Measurements from ENCODE around the gene IL17C. TPM values are rescaled to one million over a fixed set of nuclear protein-coding genes. Genes with fewer than 3 reads are reported as not detected.

The IL17C gene
- total RNA-seq, 1 experiment from 2014 or later: 0.28 TPM

- H3K4me3 ChIP-seq (ENCODE audit: low read depth, low read length, poor library complexity, severe bottlenecking): no peak overlapping the region
- no peaks in the 10 kb centered on the region for H3K36me3 ChIP-seq (ENCODE audit: insufficient read depth, low read length, poor library complexity, severe bottlenecking)
- intact Hi-C loops (cut with micrococcal nuclease; ENCODE audit: unreplicated experiment): no loop called here
- no peak overlapping the region for H3K27ac ChIP-seq (ENCODE audit: low read depth, low read length, poor library complexity, severe bottlenecking)
- no peaks in the 10 kb centered on the region for H3K4me1 ChIP-seq (ENCODE audit: insufficient read depth, low read length, poor library complexity, severe bottlenecking)
- TF ChIP-seq EZH2 (IDR thresholded peaks at IDR 0.05; ENCODE audit: borderline replicate concordance, low read depth, low read length, poor library complexity, severe bottlenecking): no peak
- TF ChIP-seq CTCF (conservative IDR thresholded peaks at IDR 0.05; ENCODE audit: low read depth, low read length): no peak
- H3K9me3 ChIP-seq (ENCODE audit: low read depth, low read length, poor library complexity, severe bottlenecking): no peaks in the 10 kb centered on the region
- H3K27me3 ChIP-seq (replicated peaks; ENCODE audit: insufficient read depth, low read depth, low read length, poor library complexity): peaks cover 22% of the 10 kb centered on the region
- DNase-seq (ENCODE audit: low spot score): no peak
- no TSS peak for BruUV-seq (replicated peaks)
- ChIA-PET POLR2A (ENCODE audit: low non-redundant PET) (no interaction called here), CTCF (no interaction called here)
Observed at GRCh38 chr16:88640498-88641247, 2.3 kb downstream of the IL17C start.

GRCh38 chr16:88642881-88643643 lies 4.7 kb downstream of the IL17C start:
- no peaks in the 10 kb centered on the region for H3K4me1 ChIP-seq (ENCODE audit: insufficient read depth, low read length, poor library complexity, severe bottlenecking)
- intact Hi-C loops (cut with micrococcal nuclease; ENCODE audit: unreplicated experiment): no loop called here
- no TSS peak for BruUV-seq (replicated peaks)
- H3K9me3 ChIP-seq (ENCODE audit: low read depth, low read length, poor library complexity, severe bottlenecking): no peaks in the 10 kb centered on the region
- DNase-seq (ENCODE audit: low spot score): no peak
- POLR2A ChIA-PET (ENCODE audit: low non-redundant PET): no interaction called here
- peaks cover 22% of the 10 kb centered on the region for H3K27me3 ChIP-seq (replicated peaks; ENCODE audit: insufficient read depth, low read depth, low read length, poor library complexity)
- H3K36me3 ChIP-seq (ENCODE audit: insufficient read depth, low read length, poor library complexity, severe bottlenecking): no peaks in the 10 kb centered on the region
- H3K4me3 ChIP-seq (ENCODE audit: low read depth, low read length, poor library complexity, severe bottlenecking): no peak overlapping the region
- CTCF ChIA-PET: no interaction called here
- H3K27ac ChIP-seq (ENCODE audit: low read depth, low read length, poor library complexity, severe bottlenecking): no peak overlapping the region
- TF ChIP-seq EZH2 (IDR thresholded peaks at IDR 0.05; ENCODE audit: borderline replicate concordance, low read depth, low read length, poor library complexity, severe bottlenecking) (no peak), CTCF (conservative IDR thresholded peaks at IDR 0.05; ENCODE audit: low read depth, low read length) (no peak)

GRCh38 chr16:88643644-88643932 lies 5.2 kb downstream of the IL17C start:
- peaks cover 19% of the 10 kb centered on the region for H3K27me3 ChIP-seq (replicated peaks; ENCODE audit: insufficient read depth, low read depth, low read length, poor library complexity)
- H3K9me3 ChIP-seq (ENCODE audit: low read depth, low read length, poor library complexity, severe bottlenecking): no peaks in the 10 kb centered on the region
- DNase-seq (ENCODE audit: low spot score): no peak
- CTCF ChIA-PET: no interaction called here
- no peaks in the 10 kb centered on the region for H3K4me1 ChIP-seq (ENCODE audit: insufficient read depth, low read length, poor library complexity, severe bottlenecking)
- POLR2A ChIA-PET (ENCODE audit: low non-redundant PET): no interaction called here
- H3K27ac ChIP-seq (ENCODE audit: low read depth, low read length, poor library complexity, severe bottlenecking): no peak overlapping the region
- no TSS peak for BruUV-seq (replicated peaks)
- intact Hi-C loops (cut with micrococcal nuclease; ENCODE audit: unreplicated experiment): no loop called here
- TF ChIP-seq EZH2 (IDR thresholded peaks at IDR 0.05; ENCODE audit: borderline replicate concordance, low read depth, low read length, poor library complexity, severe bottlenecking): no peak
- TF ChIP-seq CTCF (conservative IDR thresholded peaks at IDR 0.05; ENCODE audit: low read depth, low read length): no peak
- no peaks in the 10 kb centered on the region for H3K36me3 ChIP-seq (ENCODE audit: insufficient read depth, low read length, poor library complexity, severe bottlenecking)
- no peak overlapping the region for H3K4me3 ChIP-seq (ENCODE audit: low read depth, low read length, poor library complexity, severe bottlenecking)

Measured in A673 (cell line).